Measurements from ENCODE around the gene EEA1.
"Not testable (repeated sequence)": the region's sequence is repeated elsewhere in the genome, so short reads cannot be mapped to it uniquely, and the experiment has no call there.

EEA1 gene

GRCh38 chr12:92928962-92929915, at the start of gene EEA1:
EEA1 (minus strand) TSS chr12:92929295; CDS start chr12:92929066, 229 bp downstream.
- DNase-seq (ENCODE audit: low read depth in 2 of 2), result peak; percentile 95 to 97

DNA sequence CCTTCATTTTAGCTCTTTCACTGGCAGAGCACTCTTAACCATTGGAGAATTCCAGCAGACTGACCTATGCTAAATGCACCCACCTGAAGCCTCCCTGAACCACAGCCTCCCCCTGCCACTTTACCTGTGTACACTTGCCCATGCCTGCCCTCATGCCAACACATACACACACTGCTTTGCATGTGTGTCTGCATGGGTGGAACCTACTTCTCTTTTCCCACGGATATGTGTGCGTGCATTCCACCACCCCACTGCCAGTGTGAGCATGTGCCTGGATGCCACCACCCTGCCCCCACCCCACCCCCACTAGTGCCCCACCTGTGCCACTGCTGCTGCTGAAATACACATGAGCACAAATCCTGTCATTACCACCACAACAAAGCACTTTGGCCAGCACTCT, 49.5 kb upstream of the EEA1 start:
- DNase-seq (ENCODE audit: low read depth in 2 of 2), result no peak

GRCh38 chr12:92977326-92977725, 48.2 kb upstream of the EEA1 start:
- DNase-seq (ENCODE audit: low read depth in 2 of 2), result no peak

GRCh38 chr12:92974759-92975158, 45.7 kb upstream of the EEA1 start:
- no peak for DNase-seq (ENCODE audit: low read depth in 2 of 2)

DNA sequence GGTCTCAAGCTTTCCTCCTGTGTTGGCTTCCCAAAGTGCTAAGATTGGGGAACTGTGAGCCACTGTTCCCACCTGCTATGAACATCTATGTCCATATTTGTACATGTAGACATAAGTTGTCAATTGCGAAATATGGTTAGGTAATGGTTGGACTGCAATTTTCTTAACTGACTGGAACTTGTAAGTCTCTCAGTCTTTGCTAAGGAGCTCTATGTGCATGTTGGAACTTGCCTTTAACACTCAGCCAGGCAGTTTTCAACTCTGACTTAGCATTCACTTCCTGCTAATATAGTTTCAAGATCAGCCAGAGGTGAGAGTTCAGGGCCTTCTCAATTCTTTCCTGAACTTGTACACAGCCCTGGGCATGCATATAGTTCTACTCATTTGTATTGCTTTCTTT, 44.5 kb upstream of the EEA1 start:
- no peak for DNase-seq (ENCODE audit: low read depth in 2 of 2)

- no peak for DNase-seq (ENCODE audit: low read depth in 2 of 2)
Observed at GRCh38 chr12:92971859-92972524, 42.9 kb upstream of the EEA1 start.

- no peak for DNase-seq (ENCODE audit: low read depth in 2 of 2)
Observed at GRCh38 chr12:92968176-92968813, 39.2 kb upstream of the EEA1 start.

GRCh38 chr12:92964378-92964777, 35.3 kb upstream of the EEA1 start:
- not testable (repeated sequence) for DNase-seq (ENCODE audit: low read depth in 2 of 2)

- DNase-seq (ENCODE audit: low read depth in 2 of 2), result no peak
Observed at GRCh38 chr12:92961949-92962348, 32.9 kb upstream of the EEA1 start.

- no peak for DNase-seq (ENCODE audit: low read depth in 2 of 2)
Observed at GRCh38 chr12:92955997-92956663, 27.0 kb upstream of the EEA1 start.

DNA sequence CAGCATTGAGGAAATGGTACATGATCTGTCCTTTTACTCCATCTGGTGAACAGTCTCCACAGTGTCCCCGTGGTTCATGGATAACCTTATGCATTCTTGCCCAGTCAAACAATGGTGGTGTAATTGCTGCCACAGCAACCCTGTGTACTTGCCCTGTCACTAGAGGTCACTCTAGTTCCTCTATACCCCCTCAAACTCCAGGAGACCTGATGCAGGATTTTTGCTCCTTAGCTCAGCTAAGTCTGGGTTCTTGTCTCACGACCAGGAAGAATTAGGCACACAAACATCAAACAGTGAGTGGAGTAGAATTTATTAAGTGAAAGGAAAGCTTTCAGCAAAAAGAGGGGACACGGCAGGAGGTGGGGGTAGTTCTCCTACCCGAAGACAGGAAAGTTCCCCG, 24.7 kb upstream of the EEA1 start:
- no peak for DNase-seq (ENCODE audit: low read depth in 2 of 2)

DNA sequence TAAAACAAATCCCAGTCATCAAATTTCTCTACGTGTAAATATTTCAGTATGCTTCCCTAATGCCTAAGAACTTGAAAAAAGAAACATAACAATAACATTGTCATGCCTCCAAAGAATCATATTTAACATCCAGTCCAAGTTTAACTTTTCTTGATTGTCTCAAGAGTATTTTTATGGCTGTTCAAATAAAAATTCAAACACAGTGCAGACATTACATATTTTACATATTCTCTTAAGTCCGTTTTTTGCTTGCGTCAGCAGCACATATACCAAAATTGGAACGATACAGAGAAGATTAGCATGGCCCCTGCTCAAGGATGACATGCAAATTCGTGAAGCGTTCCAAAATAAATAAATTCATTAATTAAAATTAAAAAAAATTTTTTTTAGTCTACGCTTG, 23.3 kb upstream of the EEA1 start:
- no peak for DNase-seq (ENCODE audit: low read depth in 2 of 2)

GRCh38 chr12:92951006-92951405, 21.9 kb upstream of the EEA1 start:
- DNase-seq (ENCODE audit: low read depth in 2 of 2), result no peak

DNA sequence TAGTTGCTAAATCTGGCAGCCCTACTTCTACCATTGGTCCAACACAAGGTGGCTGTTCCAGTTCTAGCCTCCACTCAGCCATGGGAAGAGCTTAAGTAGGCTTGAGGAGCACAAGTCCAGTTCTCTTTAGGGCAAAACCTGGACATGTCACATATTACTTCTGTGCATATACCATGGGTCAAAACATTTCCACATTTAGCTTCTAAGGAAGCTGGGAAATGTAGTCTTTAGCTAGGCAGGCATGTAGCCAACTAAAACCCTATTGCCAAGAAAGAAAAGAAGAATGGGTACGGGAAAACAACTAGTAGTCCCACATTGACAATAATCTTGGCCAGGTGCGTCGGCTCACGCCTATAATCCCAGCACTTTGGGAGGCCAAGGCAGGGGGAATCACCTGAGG, 20.9 kb upstream of the EEA1 start:
- DNase-seq (ENCODE audit: low read depth in 2 of 2), result no peak

GRCh38 chr12:92949466-92949865, 20.4 kb upstream of the EEA1 start:
- no peak for DNase-seq (ENCODE audit: low read depth in 2 of 2)

- DNase-seq (ENCODE audit: low read depth in 2 of 2), result no peak
Observed at GRCh38 chr12:92947589-92948215, 18.6 kb upstream of the EEA1 start.

DNA sequence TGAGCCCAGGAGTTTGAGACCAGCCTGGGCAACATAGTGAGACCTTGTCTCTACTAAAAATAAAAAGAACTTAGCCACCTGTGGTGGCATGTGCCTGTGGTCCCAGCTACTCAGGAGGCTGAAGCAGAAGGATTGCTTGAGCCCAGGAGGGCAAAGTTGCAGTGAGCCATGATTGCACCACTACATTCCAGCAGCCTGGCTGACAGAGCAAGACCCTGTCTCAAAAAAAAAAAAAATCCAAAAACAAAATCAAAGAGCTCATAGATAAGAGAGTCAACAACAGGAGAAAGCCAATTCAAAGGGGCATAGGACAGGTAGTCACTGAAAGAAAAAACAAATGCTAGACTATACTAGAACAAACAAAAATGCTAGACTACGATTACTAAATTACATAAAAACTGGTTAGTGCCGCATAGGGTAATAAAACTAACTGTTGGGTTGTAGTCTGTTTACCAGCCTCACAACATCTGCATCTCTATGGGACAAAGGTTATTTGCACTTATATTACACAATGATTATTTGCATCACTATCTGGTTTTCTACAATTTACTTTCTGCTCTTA, 16.6 kb upstream of the EEA1 start:
- no peak for DNase-seq (ENCODE audit: low read depth in 2 of 2)

- no peak for DNase-seq (ENCODE audit: low read depth in 2 of 2)
Observed at GRCh38 chr12:92943482-92944250, 14.6 kb upstream of the EEA1 start.

DNA sequence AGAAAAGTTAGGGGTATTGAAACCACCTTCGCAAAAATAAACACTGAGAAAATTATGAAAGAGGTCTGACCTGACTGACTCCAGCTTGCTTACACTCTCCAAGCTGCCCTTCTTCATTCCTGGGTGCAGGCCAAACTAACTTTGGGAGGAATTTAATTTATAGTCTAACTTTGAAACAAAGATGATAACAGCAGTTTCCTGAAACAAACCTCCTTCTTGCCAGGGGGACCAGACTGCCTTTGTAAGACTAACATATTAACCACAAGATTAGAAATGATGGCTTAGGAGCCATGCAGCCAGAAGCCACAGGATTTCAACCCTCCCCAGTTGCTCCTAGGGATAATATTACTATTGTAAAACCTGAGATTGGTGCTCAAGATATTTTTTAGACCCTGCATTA, 13.8 kb upstream of the EEA1 start:
- no peak for DNase-seq (ENCODE audit: low read depth in 2 of 2)

DNA sequence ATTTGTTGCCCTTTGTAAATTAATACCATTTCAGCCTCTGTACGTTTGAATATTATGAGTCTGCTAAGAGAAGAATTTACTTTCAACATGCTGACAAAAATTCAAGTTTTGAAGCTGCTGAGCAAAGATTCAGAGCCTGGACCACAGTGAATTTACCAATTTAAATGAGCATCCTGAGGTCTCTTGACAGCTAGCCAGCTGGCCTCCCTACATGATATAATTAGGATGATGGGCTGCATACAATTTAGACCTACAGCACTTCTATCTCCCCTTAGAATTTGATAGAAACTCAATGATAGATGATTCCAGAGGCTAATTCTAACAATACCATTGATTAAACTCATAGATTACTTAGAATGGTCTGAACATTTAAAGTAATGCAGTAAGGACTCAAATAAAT, 10.0 kb upstream of the EEA1 start:
- DNase-seq (ENCODE audit: low read depth in 2 of 2), result no peak
